ENCODE data around the gene OR2A12.
"Not testable (repeated sequence)": the region's sequence is repeated elsewhere in the genome, so short reads cannot be mapped to it uniquely, and the experiment has no call there.

OR2A12 gene

GRCh38 chr7:144085978-144086377 lies at the start of gene OR2A12:
Gene OR2A12, plus strand, starts transcription at chr7:144086278. Its CDS starts 8,830 bp downstream, at chr7:144095108.
- DNase-seq (ENCODE audit: low read depth), result no peak

GRCh38 chr7:144036302-144036885 lies 49.7 kb upstream of the OR2A12 start:
- no peak for DNase-seq (ENCODE audit: low read depth)

GRCh38 chr7:144037414-144038035 lies 48.6 kb upstream of the OR2A12 start:
- DNase-seq (ENCODE audit: low read depth), result no peak

GRCh38 chr7:144038887-144039286 lies 47.2 kb upstream of the OR2A12 start:
- no peak for DNase-seq (ENCODE audit: low read depth)

- DNase-seq (ENCODE audit: low read depth), result no peak
Observed at GRCh38 chr7:144048648-144049047, 37.4 kb upstream of the OR2A12 start, which contains the start of gene OR2A5. Gene OR2A5, plus strand, starts transcription at chr7:144048948. Its CDS starts 1,454 bp downstream, at chr7:144050402.

GRCh38 chr7:144049491-144049890 lies 36.6 kb upstream of the OR2A12 start:
- no peak for DNase-seq (ENCODE audit: low read depth)

GRCh38 chr7:144050093-144050492 lies 36.0 kb upstream of the OR2A12 start:
- DNase-seq (ENCODE audit: low read depth), result no peak

GRCh38 chr7:144050884-144051283 lies 35.2 kb upstream of the OR2A12 start:
- DNase-seq (ENCODE audit: low read depth), result not testable (repeated sequence)

GRCh38 chr7:144057954-144058353 lies 28.1 kb upstream of the OR2A12 start:
- DNase-seq (ENCODE audit: low read depth), result no peak

GRCh38 chr7:144063710-144064109 lies 22.4 kb upstream of the OR2A12 start:
- no peak for DNase-seq (ENCODE audit: low read depth)

- no peak for DNase-seq (ENCODE audit: low read depth)
Observed at GRCh38 chr7:144069511-144069910, 16.6 kb upstream of the OR2A12 start, which contains the start of gene OR2A25. Gene OR2A25, plus strand, starts transcription at chr7:144069811. Its CDS starts 4,409 bp downstream, at chr7:144074220.

- no peak for DNase-seq (ENCODE audit: low read depth)
Observed at GRCh38 chr7:144069953-144070352, 16.1 kb upstream of the OR2A12 start.

- no peak for DNase-seq (ENCODE audit: low read depth)
Observed at GRCh38 chr7:144074374-144074773, 11.7 kb upstream of the OR2A12 start.

GRCh38 chr7:144086730-144087129 lies 652 bp downstream of the OR2A12 start:
- DNase-seq (ENCODE audit: low read depth), result no peak

- no peak for DNase-seq (ENCODE audit: low read depth)
Observed at GRCh38 chr7:144087230-144087629, 1.2 kb downstream of the OR2A12 start.

GRCh38 chr7:144090667-144091066 lies 4.6 kb downstream of the OR2A12 start:
- DNase-seq (ENCODE audit: low read depth), result no peak

GRCh38 chr7:144098776-144099175 lies 12.7 kb downstream of the OR2A12 start:
- DNase-seq (ENCODE audit: low read depth), result no peak

- DNase-seq (ENCODE audit: low read depth), result no peak
Observed at GRCh38 chr7:144100607-144101006, 14.5 kb downstream of the OR2A12 start.

GRCh38 chr7:144102041-144102440 lies 16.0 kb downstream of the OR2A12 start:
- DNase-seq (ENCODE audit: low read depth), result no peak

GRCh38 chr7:144105211-144105610 lies 19.1 kb downstream of the OR2A12 start:
- DNase-seq (ENCODE audit: low read depth), result no peak

GRCh38 chr7:144109283-144109682 lies 23.2 kb downstream of the OR2A12 start, which contains the start of gene OR2A2:
Gene OR2A2, plus strand, starts transcription at chr7:144109583. Its CDS starts 0 bp downstream, at chr7:144109583.
- no peak for DNase-seq (ENCODE audit: low read depth)

- DNase-seq (ENCODE audit: low read depth), result no peak
Observed at GRCh38 chr7:144110272-144110671, 24.2 kb downstream of the OR2A12 start.

GRCh38 chr7:144113651-144114050 lies 27.6 kb downstream of the OR2A12 start:
- no peak for DNase-seq (ENCODE audit: low read depth)

- DNase-seq (ENCODE audit: low read depth), result no peak
Observed at GRCh38 chr7:144118341-144118740, 32.3 kb downstream of the OR2A12 start.

All from stimulated activated CD8-positive, alpha-beta memory T cell treated with anti-CD3 and anti-CD28 coated beads, Interleukin-15, amount 100 ng/mL, for 24 hours (primary cell).